HG03469 (cell line): Measurements from ENCODE around the gene CMKLR1.

Source experiments
- ATAC-seq: cut with Tn5 transposase; IDR thresholded peaks from one replicate; pipeline ENCODE4 v1.9.1; 2021; ENCODE audit warnings: mild to moderate bottlenecking, moderate library complexity, moderate number of reproducible peaks; ENCODE audit not compliant: unreplicated experiment

Gene CMKLR1

DNA sequence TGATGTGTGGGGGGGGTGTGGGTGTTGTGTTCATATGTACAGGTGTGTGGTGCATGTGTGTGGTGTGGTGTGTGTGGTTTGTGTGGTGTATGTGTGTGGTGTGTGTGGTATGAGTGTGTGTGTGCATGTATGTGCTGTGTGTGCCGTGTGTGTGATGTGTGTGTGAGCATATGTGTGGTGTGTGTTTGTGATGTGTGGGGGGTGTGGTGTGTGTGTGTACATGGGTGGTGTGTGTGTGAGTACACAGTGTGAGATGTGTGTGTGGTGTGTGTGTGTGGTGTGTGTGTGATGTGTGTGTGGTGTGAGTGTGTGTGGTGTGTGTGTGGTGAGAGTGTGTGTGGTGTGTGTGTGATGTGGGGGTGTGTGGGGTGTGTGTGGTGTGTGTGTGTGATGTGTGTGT is 24.5 kb upstream of the CMKLR1 start:
- no peak for ATAC-seq

DNA sequence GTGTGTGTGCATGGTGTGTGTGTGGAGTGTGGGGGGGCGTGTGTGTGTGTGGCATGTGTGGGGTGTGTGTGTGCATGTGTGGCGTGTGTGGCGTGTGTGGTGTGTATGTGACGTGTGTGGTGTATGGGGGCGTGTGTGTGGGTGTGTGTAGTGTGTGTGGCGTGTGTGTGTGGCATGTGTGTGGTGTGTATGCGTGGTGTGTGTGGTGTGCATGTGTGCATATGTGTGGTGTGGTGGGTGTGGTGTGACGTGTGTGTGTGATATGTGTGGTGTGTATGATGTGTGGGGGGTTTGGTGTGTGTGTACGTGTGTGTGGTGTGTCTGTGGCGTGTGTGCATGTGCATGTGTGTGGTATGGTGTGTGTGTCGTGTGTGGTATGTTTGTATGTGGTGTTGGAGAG is 24.1 kb upstream of the CMKLR1 start:
- ATAC-seq: no peak

DNA sequence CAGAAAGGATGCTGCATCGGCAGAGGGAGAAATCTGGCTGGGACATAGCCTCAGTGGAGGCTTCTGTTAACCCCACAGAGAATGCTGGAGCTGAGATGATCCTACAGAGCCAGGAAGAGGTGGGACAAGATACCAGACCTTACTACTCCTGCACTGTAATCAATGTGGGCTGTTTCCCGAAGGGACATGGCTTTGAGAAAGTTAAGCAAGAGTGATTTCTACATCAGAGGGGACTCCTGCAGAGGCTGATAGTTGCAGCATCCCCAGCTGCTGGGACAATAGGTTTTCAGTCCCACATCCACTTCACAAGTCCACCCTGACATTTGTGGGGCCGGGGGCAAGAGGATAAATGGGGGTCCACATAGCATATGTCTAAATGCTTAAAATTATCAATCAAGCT is 22.5 kb upstream of the CMKLR1 start:
- ATAC-seq: no peak

DNA sequence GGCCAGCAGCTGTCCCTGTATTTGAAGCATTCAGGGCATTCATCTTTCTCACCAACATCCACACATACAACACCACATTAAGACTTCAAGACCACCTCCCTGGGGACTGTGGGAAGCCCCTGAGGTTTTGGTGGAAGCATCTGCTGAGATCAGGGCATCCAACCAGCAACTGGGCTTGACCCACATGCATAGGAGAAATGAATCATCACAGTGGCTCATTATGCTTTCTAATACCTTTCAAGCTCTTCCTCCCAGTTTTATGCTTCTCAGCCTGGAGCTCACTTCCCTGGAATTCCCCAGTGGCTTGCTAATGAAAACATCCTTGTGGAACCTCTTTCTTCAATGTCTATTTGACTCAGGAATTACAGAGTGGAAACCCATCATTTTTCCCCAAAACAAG is 21.4 kb upstream of the CMKLR1 start:
- no peak for ATAC-seq

DNA sequence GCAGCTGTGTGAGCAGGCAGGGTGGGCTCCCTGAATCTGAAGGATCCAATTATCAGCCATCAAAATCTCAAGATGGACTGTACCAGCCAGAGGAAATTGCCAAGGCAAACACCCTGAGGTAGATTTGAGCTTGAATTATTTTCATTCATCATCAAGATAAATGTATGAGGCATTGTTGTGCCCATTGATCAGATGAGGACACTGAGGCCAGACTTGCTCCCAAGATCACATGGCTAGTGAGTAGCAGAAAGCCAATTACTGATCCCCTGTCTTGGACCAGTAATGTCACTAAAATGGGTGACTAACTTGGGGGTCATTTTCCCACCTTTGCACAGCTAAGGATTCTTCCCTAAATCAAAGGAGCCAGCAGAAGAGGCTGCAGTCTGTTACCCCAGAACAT is 20.9 kb upstream of the CMKLR1 start:
- no peak for ATAC-seq

DNA sequence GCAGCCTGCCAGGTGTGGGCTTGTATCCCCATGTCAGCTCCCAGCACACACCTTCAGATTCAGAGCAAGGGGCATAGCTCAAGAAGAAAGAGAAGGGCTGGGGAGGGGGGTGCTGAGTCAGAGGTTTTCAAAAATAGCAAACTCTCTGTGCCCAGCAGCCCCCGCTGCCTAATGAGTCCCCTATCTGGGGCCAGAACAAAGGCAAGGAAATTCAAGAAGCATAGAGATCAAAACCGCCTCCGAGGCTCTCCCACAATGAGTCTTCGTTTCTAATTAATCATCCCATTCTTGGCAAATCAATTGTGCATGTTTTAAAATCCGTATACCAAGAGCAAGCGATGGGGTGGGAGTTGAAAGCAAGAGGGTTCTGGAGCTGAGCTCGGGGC is 19.5 kb upstream of the CMKLR1 start:
- ATAC-seq: no peak

DNA sequence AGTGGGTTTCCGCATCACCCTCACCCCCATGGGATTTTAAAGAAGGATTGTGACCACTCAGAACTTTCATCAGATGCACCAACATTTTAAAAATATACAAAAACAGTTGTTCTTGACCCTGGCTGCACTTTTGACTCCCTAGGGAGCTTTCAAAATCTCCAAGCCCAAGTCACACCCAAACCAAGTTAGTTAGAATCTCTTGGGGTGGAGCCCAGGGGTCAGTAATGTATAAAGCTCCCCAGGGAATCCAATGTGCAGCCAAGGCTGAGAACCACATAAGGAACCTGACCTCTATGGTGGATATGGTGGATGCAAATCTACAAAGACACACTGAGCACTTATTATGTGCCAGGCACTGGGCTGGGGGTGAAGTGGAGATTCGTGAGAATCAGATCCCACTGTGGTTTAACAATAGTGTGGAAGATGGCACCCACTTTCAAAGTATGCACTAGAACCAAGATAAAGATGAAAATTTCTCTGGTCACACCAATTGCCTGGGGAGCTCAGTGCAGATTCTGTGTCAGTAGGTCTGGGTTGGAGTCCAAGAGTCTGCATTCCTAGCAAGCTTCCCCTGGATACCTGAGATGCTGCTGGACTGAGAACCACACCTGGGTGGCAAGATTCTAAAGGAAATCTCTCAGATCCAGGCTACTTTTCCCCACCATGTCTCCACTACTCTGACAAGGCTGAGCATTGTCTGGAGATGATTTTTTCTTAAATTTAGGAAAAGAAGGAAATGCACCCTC is 18.9 kb upstream of the CMKLR1 start:
- ATAC-seq: no peak

DNA sequence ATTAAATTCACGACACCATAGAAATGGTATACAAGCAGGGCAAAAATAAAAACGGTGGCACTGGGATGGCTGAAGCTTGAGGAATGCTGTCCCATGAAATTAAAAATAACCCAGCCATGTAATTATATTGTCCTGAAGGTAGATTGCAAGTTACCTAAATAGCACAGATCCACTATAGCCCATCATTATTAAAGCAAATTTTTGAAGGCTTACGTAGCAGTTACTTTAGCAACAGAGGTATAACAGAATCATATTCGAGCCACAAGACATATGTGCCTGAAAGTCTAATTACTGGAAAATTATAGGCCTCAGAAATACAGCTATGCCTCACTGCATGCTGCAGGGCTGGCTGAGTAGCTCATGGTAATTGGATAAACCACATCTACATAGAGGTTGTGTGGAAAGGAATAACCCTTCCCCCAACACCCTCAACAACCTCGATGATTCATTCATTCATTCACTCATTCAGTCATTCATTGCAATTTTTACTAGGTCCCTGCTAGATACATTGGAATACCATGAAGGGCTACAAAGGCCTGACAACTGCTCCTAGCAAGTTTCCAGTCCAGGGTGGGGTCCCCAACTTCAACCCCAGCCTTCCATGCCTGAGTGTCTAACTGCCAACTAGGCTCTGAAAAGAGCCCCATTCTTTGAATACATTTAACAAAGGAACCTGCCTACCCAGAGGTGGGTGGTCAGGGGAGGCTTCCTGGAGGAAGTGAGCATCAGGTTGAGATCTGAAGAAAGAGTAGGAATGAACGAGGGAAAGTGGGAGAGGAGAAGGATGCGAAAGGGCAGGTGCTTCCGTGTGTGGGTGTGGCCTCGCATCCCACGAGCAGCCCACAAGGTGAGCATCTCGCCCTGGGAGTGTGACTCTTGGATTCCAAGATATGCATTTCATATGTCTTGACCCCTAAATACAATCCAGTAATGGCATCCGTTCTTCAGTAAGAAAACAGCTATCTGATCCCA is 18.0 kb upstream of the CMKLR1 start:
- ATAC-seq: no peak

DNA sequence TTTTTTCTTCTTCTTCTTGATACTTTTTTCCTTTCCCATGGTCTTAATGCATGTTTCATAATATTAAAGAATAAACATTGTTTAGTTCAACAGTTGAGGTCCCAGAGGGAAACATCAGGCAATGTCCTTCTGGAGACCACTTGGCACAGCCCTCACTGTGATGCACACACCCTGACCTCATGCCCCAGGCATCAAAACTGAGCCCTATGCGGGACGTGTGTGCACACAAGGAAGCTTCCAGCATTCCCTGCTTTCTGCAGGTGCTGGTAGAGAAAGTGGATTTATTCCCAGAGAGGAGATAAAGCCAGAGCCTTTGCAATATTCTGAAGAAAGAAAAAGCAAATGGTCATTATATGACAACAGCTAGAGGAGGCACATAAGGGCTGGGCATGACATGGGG is 16.0 kb upstream of the CMKLR1 start:
- ATAC-seq: no peak

DNA sequence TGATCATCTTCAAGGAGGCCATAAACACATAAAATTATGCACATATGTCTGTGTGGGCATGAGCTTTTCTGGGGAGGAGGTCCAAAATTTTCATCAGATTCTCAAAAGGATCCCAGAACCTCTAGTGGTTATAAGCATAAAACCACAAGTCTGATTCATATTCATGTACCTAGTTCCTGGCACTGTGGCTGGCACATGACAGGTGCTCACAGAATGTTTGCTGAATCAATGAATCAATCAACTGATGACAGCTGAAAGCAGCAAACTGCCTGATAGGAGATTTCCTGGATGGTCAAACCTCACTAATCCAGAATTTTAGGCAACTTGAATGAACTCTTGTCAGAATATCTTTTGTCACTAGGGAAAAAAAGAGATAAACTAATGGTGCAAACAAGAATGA is 13.5 kb upstream of the CMKLR1 start:
- no peak for ATAC-seq

DNA sequence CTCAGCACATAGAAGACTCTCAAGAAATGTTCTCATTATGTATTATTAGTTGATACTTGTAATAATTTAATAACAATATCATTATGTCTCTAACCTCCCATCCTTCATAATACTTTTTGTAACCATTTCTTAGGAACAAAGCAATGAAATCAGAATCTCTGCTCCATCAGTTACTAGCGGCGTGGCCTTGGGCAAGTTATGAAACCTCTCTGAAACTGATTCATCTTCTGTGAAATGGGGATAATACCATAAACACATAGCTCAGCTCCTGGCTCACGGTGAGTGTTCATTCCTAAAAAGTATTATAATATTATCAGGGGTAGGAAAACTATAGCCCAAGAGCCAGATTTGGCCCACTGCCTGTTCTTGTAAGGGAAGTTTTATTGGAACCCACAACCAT is 11.4 kb upstream of the CMKLR1 start:
- no peak for ATAC-seq

DNA sequence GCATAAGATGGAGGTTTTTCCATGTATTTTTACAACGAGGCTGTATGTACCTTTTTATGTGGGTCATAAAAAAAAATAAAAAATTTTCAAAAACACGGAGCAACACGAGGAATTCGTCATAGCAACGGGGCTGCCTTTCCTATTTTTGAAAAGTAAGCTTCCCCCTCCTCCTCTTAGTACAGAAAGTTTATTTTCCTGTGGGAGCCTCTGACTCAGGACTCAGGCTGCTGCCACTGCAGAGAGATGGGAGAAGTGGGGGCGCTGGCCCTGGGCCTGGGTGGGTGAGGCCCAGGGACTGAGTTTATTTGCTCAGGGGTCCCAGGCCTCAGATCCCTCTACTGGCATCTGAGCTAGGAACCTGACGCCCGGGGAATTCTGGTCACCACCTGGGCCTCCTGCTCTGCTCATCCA is 10.2 kb upstream of the CMKLR1 start:
- no peak for ATAC-seq

DNA sequence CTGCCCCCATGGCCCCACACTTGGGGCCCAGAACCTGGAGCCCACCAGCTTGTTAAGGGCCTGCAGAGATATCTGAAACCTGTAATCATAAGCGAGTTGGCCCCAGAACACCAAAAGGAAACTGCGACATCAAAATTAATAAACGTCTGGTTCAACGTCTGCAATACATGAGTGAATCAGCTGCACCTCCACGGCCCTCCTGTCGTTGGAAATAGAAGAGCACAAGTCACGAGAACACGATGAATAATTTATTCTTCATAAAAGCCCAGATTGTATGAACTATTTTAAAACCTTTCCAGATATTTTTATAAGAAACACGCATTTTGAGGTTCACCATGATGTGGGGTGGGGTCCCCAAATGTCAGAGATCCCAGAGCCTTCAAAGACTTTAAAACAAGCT is 9.7 kb upstream of the CMKLR1 start:
- no peak for ATAC-seq

DNA sequence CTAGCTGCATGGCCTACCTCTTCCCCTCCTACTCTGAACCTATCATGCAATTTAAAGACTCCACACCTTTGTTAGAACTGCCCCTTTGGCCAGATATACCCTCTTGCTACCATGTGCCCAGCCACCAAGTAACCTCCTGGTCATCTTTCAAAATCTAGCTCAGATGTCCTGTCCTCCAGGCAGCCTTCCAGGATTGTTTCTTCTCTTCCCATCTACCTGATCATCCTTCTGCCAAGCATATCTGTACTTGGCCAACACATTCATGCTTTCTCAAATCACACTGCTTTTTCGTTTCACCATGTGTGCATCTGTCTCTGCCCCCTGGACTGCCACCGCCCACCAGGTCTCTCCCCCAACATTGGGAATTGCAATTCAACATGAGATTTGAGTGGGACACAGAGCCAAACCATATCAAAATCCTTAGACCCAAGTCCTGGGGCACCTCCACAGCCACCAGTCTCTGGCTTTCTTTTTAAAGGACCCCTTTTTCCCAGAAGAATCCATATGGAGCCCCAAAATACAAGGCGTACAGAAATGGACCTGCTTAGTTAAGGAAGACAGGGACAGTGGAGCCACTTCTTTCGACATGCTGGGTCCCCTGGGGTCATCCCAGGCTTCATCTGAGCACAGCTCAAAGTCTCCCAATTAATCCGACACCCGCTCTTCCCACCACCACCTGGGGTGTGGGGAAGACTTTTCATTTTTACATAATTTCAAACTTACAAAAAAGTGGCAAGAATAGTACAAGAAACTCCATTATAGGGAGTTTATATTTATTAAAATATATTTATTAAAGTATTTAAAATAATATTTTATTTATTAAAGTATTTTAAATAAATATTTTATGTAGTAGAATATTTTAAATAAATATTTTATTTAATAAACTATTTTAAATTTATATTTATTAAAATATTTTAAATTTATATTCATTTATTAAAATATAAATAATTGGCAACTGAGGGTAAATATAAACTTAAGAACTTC is 7.9 kb upstream of the CMKLR1 start:
- ATAC-seq: no peak

DNA sequence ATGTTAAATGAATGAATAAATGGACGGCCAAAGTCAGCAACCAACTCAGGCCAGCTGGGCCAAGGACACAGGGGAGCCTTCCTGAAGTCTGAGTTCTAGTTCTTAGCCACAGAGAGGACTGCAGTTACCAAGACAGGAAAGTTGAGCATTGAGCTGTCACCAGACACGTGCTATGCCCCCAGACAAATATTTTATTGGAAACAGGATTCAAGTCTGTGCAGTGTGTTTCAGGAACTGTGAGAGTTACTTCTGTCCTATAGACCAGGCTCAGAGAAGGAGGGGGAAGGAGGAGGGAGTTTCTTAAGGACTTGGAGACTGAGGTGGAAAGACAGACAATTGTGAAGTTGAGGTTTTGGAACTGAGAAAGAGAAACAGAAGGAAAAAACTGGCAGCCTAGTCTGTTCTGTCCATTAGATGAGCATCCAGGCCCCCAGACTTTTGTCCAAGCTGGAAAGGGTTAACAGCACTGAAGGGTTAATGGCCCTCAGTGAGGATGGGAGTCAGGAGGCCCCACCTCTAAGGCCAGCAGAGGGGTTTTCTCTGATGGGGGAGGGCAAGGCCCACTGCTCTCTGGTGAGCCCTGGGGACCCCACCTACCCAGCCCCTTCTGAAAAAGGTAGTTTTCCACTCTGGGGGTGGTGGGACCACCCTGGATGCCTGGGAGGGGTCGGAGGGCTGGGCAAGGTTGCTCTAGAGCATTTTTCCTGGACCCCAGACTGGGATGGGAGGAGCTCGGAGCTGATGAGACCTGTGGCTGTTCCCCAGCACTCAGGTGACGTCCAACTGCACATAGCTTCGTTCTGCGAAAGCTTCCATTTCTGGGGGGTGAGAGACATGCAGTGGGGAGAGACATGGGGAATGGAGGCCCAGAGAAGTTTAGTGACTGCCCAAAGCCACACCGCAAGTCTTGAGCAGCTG is 6.9 kb upstream of the CMKLR1 start:
- no peak for ATAC-seq

DNA sequence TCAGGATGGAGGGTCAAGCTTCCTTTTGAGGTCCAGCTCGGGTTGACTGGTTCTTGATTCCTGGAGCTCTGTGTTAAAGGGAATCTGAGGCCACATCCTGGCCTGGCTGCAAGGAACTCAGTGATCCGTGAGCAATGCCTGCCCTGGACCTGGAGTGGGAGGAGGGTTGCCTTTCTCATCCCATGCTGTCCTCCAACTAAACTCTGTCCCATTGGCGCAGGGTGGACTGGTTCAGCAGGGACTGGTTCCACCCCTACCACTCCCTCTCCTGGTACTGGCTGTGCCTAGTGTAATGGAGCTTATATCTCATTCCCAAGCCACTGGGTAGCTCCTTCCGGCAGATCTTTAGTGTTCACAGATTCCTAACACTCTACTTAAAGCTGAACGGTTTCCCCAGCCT is 3.9 kb upstream of the CMKLR1 start:
- no peak for ATAC-seq

DNA sequence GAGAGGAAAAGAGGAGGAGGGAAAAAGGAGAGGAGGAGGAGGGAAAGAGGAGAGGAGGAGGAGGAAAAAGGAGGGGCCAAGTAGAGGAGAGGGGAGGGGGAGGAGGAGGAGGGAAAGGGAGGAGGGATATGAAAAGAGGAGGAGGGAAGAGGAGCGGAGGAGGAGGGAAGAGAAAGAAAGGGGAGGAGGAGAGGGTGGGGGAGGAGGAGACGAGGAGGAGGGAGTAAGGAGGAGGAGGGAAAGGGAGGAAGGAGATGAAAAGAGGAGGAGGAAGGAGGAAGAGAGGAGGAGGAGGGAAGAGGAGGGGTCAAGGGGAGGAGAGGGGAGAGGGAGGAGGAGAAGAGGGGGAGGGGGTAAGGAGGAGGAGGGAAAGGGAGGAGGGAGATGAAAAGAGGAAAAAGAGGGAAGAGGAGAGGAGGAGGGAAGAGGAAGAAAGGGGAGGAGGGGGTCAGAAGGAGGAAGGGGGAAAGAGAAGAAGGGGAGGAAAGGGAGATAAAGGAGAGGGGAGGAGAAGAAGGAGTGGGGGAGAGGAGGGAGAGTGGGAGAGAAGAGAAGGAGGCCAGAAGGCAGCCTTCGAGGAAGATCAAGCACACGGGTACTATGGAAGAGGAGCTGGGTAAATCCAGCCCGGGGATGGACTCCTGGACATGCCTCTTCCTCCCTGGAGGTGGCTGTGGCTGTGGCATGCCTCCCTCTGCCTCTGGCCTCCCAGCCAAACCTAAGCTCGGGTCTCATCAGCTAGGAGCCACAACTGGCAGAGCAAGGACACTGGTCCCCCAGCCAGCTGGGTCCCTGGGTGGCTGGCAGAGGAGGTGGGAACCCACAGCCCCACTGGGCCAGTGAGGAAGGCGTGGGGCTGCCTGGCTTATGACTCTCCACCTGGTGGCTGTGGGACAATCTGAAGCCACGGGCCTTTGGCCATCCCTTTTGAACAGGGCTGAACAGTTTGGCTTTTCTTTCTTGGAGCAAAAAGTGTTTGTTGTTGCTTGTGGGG is 3.0 kb upstream of the CMKLR1 start:
- ATAC-seq: no peak

DNA sequence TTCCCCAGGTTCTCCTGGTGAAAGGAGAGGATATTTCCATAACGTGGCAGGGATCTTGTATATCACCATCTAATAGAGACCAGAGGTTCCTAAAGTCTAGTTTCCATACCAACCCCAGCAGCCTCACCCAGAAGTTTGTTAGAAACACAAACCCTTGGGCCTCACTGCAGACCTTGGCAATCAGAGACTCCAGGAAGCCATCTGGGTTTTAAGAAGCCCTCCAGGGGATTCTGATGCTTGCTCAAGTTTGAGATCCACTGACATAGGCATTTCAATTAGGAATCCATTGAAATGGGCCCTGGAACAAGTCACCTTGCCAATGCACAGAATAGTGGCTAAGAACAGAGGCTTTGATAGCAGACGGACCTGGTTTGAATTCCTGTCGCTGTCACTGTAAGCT is 2.2 kb upstream of the CMKLR1 start:
- ATAC-seq: no peak

DNA sequence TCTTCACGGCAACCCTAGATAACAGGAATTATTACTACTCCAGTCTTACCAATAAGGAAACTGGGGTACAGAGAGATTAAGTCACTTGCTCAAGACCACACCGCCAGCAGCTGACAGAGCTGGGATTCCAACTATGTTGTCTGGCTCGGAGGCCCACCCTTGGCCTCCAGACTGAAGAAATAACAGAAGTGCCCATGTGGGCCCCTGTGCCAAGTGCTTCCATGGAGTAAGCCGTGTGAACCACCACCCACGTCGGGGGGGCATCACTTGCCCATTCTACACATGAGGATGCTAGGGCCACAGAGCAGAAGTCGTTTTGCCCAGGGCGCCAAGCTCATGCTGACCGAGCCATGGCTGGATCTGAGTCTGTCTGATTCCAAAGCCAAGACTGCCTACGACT is 926 bp upstream of the CMKLR1 start:
- ATAC-seq: no peak
